Testis (tissue), 2 donors: ENCODE data around the gene PSMB10.
"Not testable (repeated sequence)": the region's sequence is repeated elsewhere in the genome, so short reads cannot be mapped to it uniquely, and the experiment has no call there.

Experiments used
- CTCF ChIP-seq, 3 experiments: fragments of 450-650 bp in 2 of 3; fragments of 200-600 bp in 1 of 3; sonication (generic) in 1 of 3; IDR thresholded peaks; one replicate each; pipeline ENCODE4 v1.5.1; 2016 to 2019; ENCODE audit warnings: antibody characterized with exemption in 3 of 3, mild to moderate bottlenecking in 2 of 3, moderate library complexity in 1 of 3
- POLR2A ChIP-seq: fragments of 450-650 bp; IDR thresholded peaks from one replicate; pipeline ENCODE4 v1.6.1; 2017; ENCODE audit warnings: antibody characterized with exemption, mild to moderate bottlenecking, moderate library complexity

GRCh38 chr16:67937713-67938112, 1.1 kb upstream of the PSMB10 start:
- not testable (repeated sequence) for TF ChIP-seq POLR2A; CTCF (IDR thresholded peaks at IDR 0.05)
